B cell (primary cell): ENCODE data around the gene UNC5C. TPM values are rescaled to one million over a fixed set of nuclear protein-coding genes. Genes with fewer than 3 reads are reported as not detected.

Experiments
- ATAC-seq: fragments of 200-7000 bp; cut with Tn5 transposase; one replicate; pipeline ENCODE4 v1.10.0; 2021; ENCODE audit warnings: low read depth, mild to moderate bottlenecking, moderate number of reproducible peaks, moderate library complexity
- CTCF ChIA-PET: fragments of 350-600 bp; sonication (Branson Sonifier 250); formaldehyde crosslinking; loops from one replicate; lab custom pipeline; 2021; ENCODE audit warnings: antibody characterized with exemption, inconsistent platforms; lab: Charles Lee
- POLR2A ChIA-PET: fragments of 350-600 bp; sonication (Branson Sonifier 250); formaldehyde crosslinking; loops from one replicate; lab custom pipeline; 2021; ENCODE audit warnings: antibody characterized with exemption; lab: Charles Lee
- DNase-seq: peaks from one replicate; pipeline ENCODE4 v3.0.0; 2013
- H2AFZ ChIP-seq: 2 replicates; pipeline ENCODE4 v1.6.1; 2012; ENCODE audit warnings: mild to moderate bottlenecking, low read depth, low read length; ENCODE audit not compliant: insufficient read depth, poor library complexity, severe bottlenecking
- H3K27ac ChIP-seq, 2 donors: 1 replicate in 1 of 2; 2 replicates in 1 of 2; pipeline ENCODE4 v1.5.1; 2012 to 2013; ENCODE audit warnings: low read length in 2 of 2, mild to moderate bottlenecking in 2 of 2, moderate library complexity in 1 of 2
- H3K27me3 ChIP-seq, 4 experiments: fragments of 200-600 bp in 1 of 4; sonication (generic) in 1 of 4; replicated peaks in 1 of 4; 1 replicate in 2 of 4; 2 replicates in 2 of 4; pipeline versions ENCODE4 v1.6.1 to v1.7.0; 2013 to 2016; ENCODE audit warnings: low read length in 3 of 4, mild to moderate bottlenecking in 2 of 4, mixed read lengths in 1 of 4, moderate library complexity in 1 of 4; ENCODE audit not compliant: insufficient read depth in 4 of 4, control insufficient read depth in 3 of 4; ENCODE audit errors: control extremely low read depth in 1 of 4
- H3K36me3 ChIP-seq, 2 experiments: replicated peaks in 1 of 2; 1 replicate in 1 of 2; 2 replicates in 1 of 2; pipeline versions ENCODE4 v1.6.1 to v1.7.1; 2013; ENCODE audit warnings: low read length in 1 of 2; ENCODE audit not compliant: insufficient read depth in 2 of 2, control insufficient read depth in 1 of 2; ENCODE audit errors: control extremely low read depth in 1 of 2, extremely low read depth in 1 of 2
- H3K4me1 ChIP-seq, 2 donors: fragments of 200-600 bp in 1 of 2; sonication (generic) in 1 of 2; 1 replicate in 1 of 2; 2 replicates in 1 of 2; pipeline versions ENCODE4 v1.5.1 to v1.6.1; 2013 to 2017; ENCODE audit warnings: low read length in 2 of 2; ENCODE audit not compliant: control insufficient read depth in 2 of 2, insufficient read depth in 2 of 2
- H3K4me2 ChIP-seq: replicated peaks from 2 replicates; pipeline ENCODE3; 2012; ENCODE audit warnings: mild to moderate bottlenecking, low read depth, low read length; ENCODE audit not compliant: poor library complexity, severe bottlenecking
- H3K4me3 ChIP-seq, 5 experiments: fragments of 200-600 bp in 1 of 5; sonication (generic) in 1 of 5; 1 replicate in 3 of 5; 2 replicates in 2 of 5; pipeline versions ENCODE4 v1.5.1 to v1.7.0; 2011 to 2016; ENCODE audit warnings: low read length in 4 of 5, mild to moderate bottlenecking in 4 of 5, low read depth in 2 of 5, control low read depth in 1 of 5, moderate library complexity in 1 of 5; ENCODE audit not compliant: insufficient read depth in 1 of 5; ENCODE audit errors: control extremely low read depth in 1 of 5, extremely low read depth in 1 of 5
- H3K79me2 ChIP-seq: fragments of 200-600 bp; sonication (generic); one replicate; pipeline ENCODE4 v1.6.0; 2016; ENCODE audit warnings: low read length; ENCODE audit not compliant: control insufficient read depth, insufficient read depth
- H3K9ac ChIP-seq: fragments of 200-600 bp; sonication (generic); 2 replicates; pipeline ENCODE4 v1.6.1; 2017; ENCODE audit warnings: mild to moderate bottlenecking, low read length, moderate library complexity
- H3K9me3 ChIP-seq, 3 donors: one replicate each; pipeline versions ENCODE4 v1.6.1 to v1.7.1; 2013; ENCODE audit warnings: low read length in 2 of 3; ENCODE audit not compliant: control insufficient read depth in 2 of 3, insufficient read depth in 1 of 3; ENCODE audit errors: control extremely low read depth in 1 of 3
- H4K20me1 ChIP-seq: 2 replicates; pipeline ENCODE4 v1.6.0; 2012; ENCODE audit warnings: mild to moderate bottlenecking, low read length; ENCODE audit not compliant: insufficient read depth, control insufficient read depth, poor library complexity, severe bottlenecking
- H3K27ac Mint-ChIP-seq: one replicate; pipeline ENCODE4 v1.8.0; 2021; ENCODE audit warnings: mixed read lengths
- H3K27me3 Mint-ChIP-seq: one replicate; pipeline ENCODE4 v1.8.0; 2021; ENCODE audit warnings: mixed read lengths
- H3K4me1 Mint-ChIP-seq: one replicate; pipeline ENCODE4 v1.8.0; 2021; ENCODE audit warnings: mixed read lengths
- H3K4me3 Mint-ChIP-seq: one replicate; pipeline ENCODE4 v1.8.0; 2021; ENCODE audit warnings: mixed read lengths
- H3K9me3 Mint-ChIP-seq: one replicate; pipeline ENCODE4 v1.8.0; 2022; ENCODE audit warnings: mixed read lengths; ENCODE audit not compliant: insufficient read depth
- CTCF ChIP-seq: fragments of 200-600 bp; IDR thresholded peaks from one replicate; pipeline ENCODE4 v1.8.0; 2022; ENCODE audit warnings: antibody characterized with exemption, mild to moderate bottlenecking
- EZH2 ChIP-seq: IDR thresholded peaks from 2 replicates; pipeline ENCODE4 v1.6.1; 2012; ENCODE audit warnings: borderline replicate concordance, low read depth, mild to moderate bottlenecking, moderate library complexity, low read length; ENCODE audit not compliant: insufficient read depth, poor library complexity, severe bottlenecking
- WGBS: methylation state at CpG from one replicate; pipeline ENCODE4 v1.1.5; 2013; ENCODE audit warnings: missing lambda C conversion rate; ENCODE audit not compliant: insufficient coverage; 5-methylcytosine and 5-hydroxymethylcytosine counted together
- intact Hi-C: fragments of 100-400 bp; cut with micrococcal nuclease; formaldehyde crosslinking; loops from one replicate; pipeline ENCODE4 v1.10.0; 2022
- polyA plus RNA-seq: library from polyadenylated mRNA; depleted of rRNA; stranded (reverse); fragments of >200 nt; gene quantifications from 2 replicates; pipeline ENCODE4 v1.2.3, GENCODE V29; 2012
- total RNA-seq, 2 donors: library from RNA; stranded (reverse); fragments of 120-200 nt in 1 of 2; gene quantifications; 1 replicate in 1 of 2; 2 replicates in 1 of 2; pipeline versions ENCODE4 v1.2.3 to v1.2.4, GENCODE V29; 2013 to 2022

The UNC5C gene
- total and polyA plus RNA-seq, 2 donors (not counting 1 experiment from before 2014, with no cell fraction given): not detected

- CTCF ChIA-PET: no interaction called here
- TF ChIP-seq CTCF (no peak), EZH2 (no peak)
- no peak overlapping the region for H3K27ac ChIP-seq
- DNase-seq (no peak), ATAC-seq (no peak)
- no peaks in the 10 kb centered on the region for H4K20me1 ChIP-seq
- H3K4me1 Mint-ChIP-seq: no peaks in the 10 kb centered on the region
- POLR2A ChIA-PET: no interaction called here
- H2AFZ ChIP-seq: no peak overlapping the region
- H3K4me3 Mint-ChIP-seq: no peak overlapping the region
- no peaks in the 10 kb centered on the region for H3K4me1 ChIP-seq
- no peaks in the 10 kb centered on the region for H3K27me3 Mint-ChIP-seq
- H3K27ac Mint-ChIP-seq: no peak overlapping the region
- H3K4me2 ChIP-seq: no peak overlapping the region
- no peaks in the 10 kb centered on the region for H3K36me3 ChIP-seq
- no peak overlapping the region for H3K9ac ChIP-seq
- no peaks in the 10 kb centered on the region for H3K9me3 ChIP-seq
- H3K9me3 Mint-ChIP-seq: no peaks in the 10 kb centered on the region
- H3K27me3 ChIP-seq: no peaks in the 10 kb centered on the region
- H3K4me3 ChIP-seq: no peak overlapping the region
- intact Hi-C loops: no loop called here
- no peaks in the 10 kb centered on the region for H3K79me2 ChIP-seq
These were observed 150.6 kb downstream of the UNC5C start for GRCh38 chr4:95398217-95398616.

DNA sequence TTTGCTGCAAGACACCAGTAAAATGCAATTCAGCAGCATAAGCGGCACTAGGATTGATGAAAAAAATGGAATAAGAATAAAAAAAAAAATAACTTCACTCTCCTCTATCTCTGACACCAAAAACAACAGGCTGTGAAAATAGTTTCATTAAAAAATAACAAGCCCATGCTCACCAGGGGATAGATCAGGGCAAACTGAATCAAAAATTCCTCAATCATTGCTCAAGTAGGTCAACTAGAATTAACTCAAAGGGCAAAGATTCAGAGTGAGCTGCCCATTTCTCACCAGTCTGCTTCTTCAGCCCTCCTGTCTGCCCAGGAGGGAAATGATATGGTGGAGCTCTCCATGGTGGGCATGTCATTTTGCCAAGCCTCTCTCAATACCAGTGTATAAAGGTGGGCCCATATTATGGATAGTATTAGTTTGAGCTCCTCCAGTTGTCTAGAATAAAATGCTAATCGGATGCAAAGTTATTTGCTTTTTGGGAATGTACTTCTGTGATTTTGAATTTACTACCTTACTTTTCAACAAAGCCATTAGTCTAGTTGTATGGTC, 153.9 kb downstream of the UNC5C start:
- H3K4me2 ChIP-seq: no peak overlapping the region
- H3K4me1 ChIP-seq: no peaks in the 10 kb centered on the region
- WGBS: no CpG with 5 or more reads among the region's 2 CpGs
- no peak for DNase-seq
- Mint-ChIP-seq H3K4me1 (no peaks in the 10 kb centered on the region), H3K27ac (no peak overlapping the region), H3K27me3 (no peaks in the 10 kb centered on the region), H3K9me3 (no peaks in the 10 kb centered on the region), H3K4me3 (no peak overlapping the region)
- H3K36me3 ChIP-seq: no peaks in the 10 kb centered on the region
- no peaks in the 10 kb centered on the region for H3K27me3 ChIP-seq
- no peaks in the 10 kb centered on the region for H3K79me2 ChIP-seq
- H3K27ac ChIP-seq: no peak overlapping the region
- H3K9me3 ChIP-seq: no peaks in the 10 kb centered on the region
- POLR2A ChIA-PET: no interaction called here
- no peaks in the 10 kb centered on the region for H4K20me1 ChIP-seq
- ATAC-seq: no peak
- H2AFZ ChIP-seq: no peak overlapping the region
- CTCF ChIA-PET: no interaction called here
- H3K4me3 ChIP-seq: no peak overlapping the region
- H3K9ac ChIP-seq: no peak overlapping the region
- TF ChIP-seq EZH2 (no peak), CTCF (no peak)
- intact Hi-C loops: no loop called here
